ENCODE data around the gene MGRN1. TPM values are rescaled to one million over a fixed set of nuclear protein-coding genes. Genes with fewer than 3 reads are reported as not detected.

Gene MGRN1
- total and polyA plus RNA-seq, 2 donors (not counting 3 experiments of a cell fraction or from before 2014, with no cell fraction given), result 15.6 to 73.0 TPM

DNA sequence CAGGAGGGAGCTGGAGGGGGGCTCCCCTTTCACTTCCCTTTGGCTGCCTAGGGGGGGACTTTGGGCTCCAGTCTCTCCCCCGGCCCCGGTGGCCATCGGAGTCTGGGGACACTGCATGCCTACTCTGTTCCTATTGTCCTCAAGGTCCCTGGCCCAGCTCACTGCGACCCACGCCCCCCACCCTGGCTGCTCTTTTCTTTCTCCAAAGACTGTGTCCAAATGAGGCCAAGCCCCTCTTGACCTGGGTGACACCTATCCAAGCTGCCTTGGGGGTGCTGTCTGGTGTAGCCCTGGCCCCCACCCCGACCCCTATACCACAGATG, 22.8 kb upstream of the MGRN1 start:
- no peak overlapping the region for H3K4me3 ChIP-seq (replicated peaks in 1 of 3; ENCODE audit: insufficient read depth in 1 of 3, low read depth in 1 of 3, low read length in 3 of 3)
- H3K27me3 ChIP-seq (ENCODE audit: control insufficient read depth in 2 of 2, insufficient read depth in 2 of 2, low read length in 2 of 2), result peaks cover 2 to 3% of the 10 kb centered on the region in 2 experiments
- POLR2A ChIA-PET, result no interaction called here
- H3K27ac ChIP-seq (ENCODE audit: insufficient read depth, low read depth, low read length), result no peak overlapping the region
- no peaks in the 10 kb centered on the region for H3K36me3 ChIP-seq (ENCODE audit: control insufficient read depth in 2 of 2, extremely low read depth in 1 of 2, insufficient read depth in 2 of 2, low read length in 2 of 2)
- H3K4me2 ChIP-seq (ENCODE audit: insufficient read depth, low read length), result no peak overlapping the region
- BruUV-seq (replicated peaks), result no TSS peak
- no peaks in the 10 kb centered on the region for H3K9me3 ChIP-seq (replicated peaks; ENCODE audit: control insufficient read depth, insufficient read depth, low read length)
- no peak for FAIRE-seq
- no peak for TF ChIP-seq POLR2AphosphoS5 (IDR thresholded peaks at IDR 0.05; ENCODE audit: insufficient read depth, low read depth, low read length)
- TF ChIP-seq POLR2A (IDR thresholded peaks at IDR 0.05; ENCODE audit: low read depth, low read length), result no peak
- no peak for TF ChIP-seq JUN (IDR thresholded peaks at IDR 0.05; ENCODE audit: borderline replicate concordance, insufficient read depth, insufficient read length, low read depth)
- no peak for TF ChIP-seq GATA2 (IDR thresholded peaks at IDR 0.05; ENCODE audit: insufficient read depth, insufficient read length, low read depth, low read length)
- TF ChIP-seq, protein P1, sequence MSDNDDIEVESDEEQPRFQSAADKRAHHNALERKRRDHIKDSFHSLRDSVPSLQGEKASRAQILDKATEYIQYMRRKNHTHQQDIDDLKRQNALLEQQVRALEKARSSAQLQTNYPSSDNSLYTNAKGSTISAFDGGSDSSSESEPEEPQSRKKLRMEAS (IDR thresholded peaks at IDR 0.05; ENCODE audit: insufficient read depth, insufficient read length), result no peak
- TF ChIP-seq, protein P2, sequence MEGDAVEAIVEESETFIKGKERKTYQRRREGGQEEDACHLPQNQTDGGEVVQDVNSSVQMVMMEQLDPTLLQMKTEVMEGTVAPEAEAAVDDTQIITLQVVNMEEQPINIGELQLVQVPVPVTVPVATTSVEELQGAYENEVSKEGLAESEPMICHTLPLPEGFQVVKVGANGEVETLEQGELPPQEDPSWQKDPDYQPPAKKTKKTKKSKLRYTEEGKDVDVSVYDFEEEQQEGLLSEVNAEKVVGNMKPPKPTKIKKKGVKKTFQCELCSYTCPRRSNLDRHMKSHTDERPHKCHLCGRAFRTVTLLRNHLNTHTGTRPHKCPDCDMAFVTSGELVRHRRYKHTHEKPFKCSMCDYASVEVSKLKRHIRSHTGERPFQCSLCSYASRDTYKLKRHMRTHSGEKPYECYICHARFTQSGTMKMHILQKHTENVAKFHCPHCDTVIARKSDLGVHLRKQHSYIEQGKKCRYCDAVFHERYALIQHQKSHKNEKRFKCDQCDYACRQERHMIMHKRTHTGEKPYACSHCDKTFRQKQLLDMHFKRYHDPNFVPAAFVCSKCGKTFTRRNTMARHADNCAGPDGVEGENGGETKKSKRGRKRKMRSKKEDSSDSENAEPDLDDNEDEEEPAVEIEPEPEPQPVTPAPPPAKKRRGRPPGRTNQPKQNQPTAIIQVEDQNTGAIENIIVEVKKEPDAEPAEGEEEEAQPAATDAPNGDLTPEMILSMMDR (IDR thresholded peaks at IDR 0.05; ENCODE audit: extremely low read depth in 1 of 2, insufficient read depth in 1 of 2, low read depth in 1 of 2, low read length in 2 of 2), result no peak
- TF ChIP-seq EZH2 (IDR thresholded peaks at IDR 0.05; ENCODE audit: borderline replicate concordance, low read depth, low read length, severe bottlenecking), result no peak
- no peak for TF ChIP-seq FOS (IDR thresholded peaks at IDR 0.05; ENCODE audit: borderline replicate concordance, insufficient read depth, low read length)
- no peak for TF ChIP-seq MYC (IDR thresholded peaks at IDR 0.05; ENCODE audit: low read depth, low read length)
- H3K9ac ChIP-seq (replicated peaks; ENCODE audit: extremely low read depth, insufficient read depth, low read length), result no peak overlapping the region
- intact Hi-C loops (cut with micrococcal nuclease) (no loop called here), dilution Hi-C loops (cut with MboI; ENCODE audit: extremely low pct_ligation_motif_present, low sequenced_read_pairs) (no loop called here)
- no peaks in the 10 kb centered on the region for H3K4me1 ChIP-seq (ENCODE audit: control insufficient read depth, extremely low read depth, insufficient read depth, low read length)
- DNase-seq (ENCODE audit: low read depth, low spot score), result no peak
- H4K20me1 ChIP-seq (replicated peaks; ENCODE audit: control insufficient read depth, extremely low read depth, insufficient read depth, low read length), result no peaks in the 10 kb centered on the region
- H3K9me1 ChIP-seq (replicated peaks; ENCODE audit: control insufficient read depth, extremely low read depth, insufficient read depth, low read length), result no peaks in the 10 kb centered on the region
- no peaks in the 10 kb centered on the region for H3K79me2 ChIP-seq (ENCODE audit: control insufficient read depth, insufficient read depth, low read length)
- H2AFZ ChIP-seq (ENCODE audit: low read depth, low read length), result no peak overlapping the region
- CTCF ChIA-PET, result no interaction called here

Measured in endothelial cell of umbilical vein (primary cell).